D721Med (cell line): Measurements from ENCODE around the gene GRB7.

Source experiments
- DNase-seq: peaks from one replicate; pipeline ENCODE4 v3.0.0; 2011; ENCODE audit warnings: low spot score; ENCODE audit not compliant: insufficient read length
- FAIRE-seq: peaks from 2 replicates; lab custom pipeline; 2011; peaks lifted over from hg19 to GRCh38; lab: Jason Lieb, UNC
- CTCF ChIP-seq: IDR thresholded peaks from 2 replicates; pipeline ENCODE4 v1.5.1; 2012; ENCODE audit warnings: mild to moderate bottlenecking, control low read depth; ENCODE audit not compliant: insufficient read depth; ENCODE audit errors: missing control alignments

The GRB7 gene

GRCh38 chr17:39755554-39756379 lies 18.0 kb downstream of the GRB7 start:
- FAIRE-seq: no peak
- DNase-seq: no peak
- no peak for TF ChIP-seq CTCF

GRCh38 chr17:39756380-39757079 lies 18.8 kb downstream of the GRB7 start:
- no peak for DNase-seq
- no peak for FAIRE-seq
- TF ChIP-seq CTCF: no peak

GRCh38 chr17:39757176-39757662 lies 19.5 kb downstream of the GRB7 start:
- TF ChIP-seq CTCF: no peak
- FAIRE-seq (no peak), DNase-seq (no peak)

- DNase-seq (no peak), FAIRE-seq (no peak)
- no peak for TF ChIP-seq CTCF
These were observed 20.5 kb downstream of the GRB7 start for GRCh38 chr17:39757931-39758873.

GRCh38 chr17:39759204-39759603 lies 21.5 kb downstream of the GRB7 start:
- FAIRE-seq: no peak
- DNase-seq: no peak
- no peak for TF ChIP-seq CTCF

GRCh38 chr17:39761861-39762496 lies 24.2 kb downstream of the GRB7 start:
- no peak for TF ChIP-seq CTCF
- no peak for FAIRE-seq
- no peak for DNase-seq
